ENCODE results near the gene EPB41L5.
"Not testable (repeated sequence)": the region's sequence is repeated elsewhere in the genome, so short reads cannot be mapped to it uniquely, and the experiment has no call there.

EPB41L5 gene

DNA sequence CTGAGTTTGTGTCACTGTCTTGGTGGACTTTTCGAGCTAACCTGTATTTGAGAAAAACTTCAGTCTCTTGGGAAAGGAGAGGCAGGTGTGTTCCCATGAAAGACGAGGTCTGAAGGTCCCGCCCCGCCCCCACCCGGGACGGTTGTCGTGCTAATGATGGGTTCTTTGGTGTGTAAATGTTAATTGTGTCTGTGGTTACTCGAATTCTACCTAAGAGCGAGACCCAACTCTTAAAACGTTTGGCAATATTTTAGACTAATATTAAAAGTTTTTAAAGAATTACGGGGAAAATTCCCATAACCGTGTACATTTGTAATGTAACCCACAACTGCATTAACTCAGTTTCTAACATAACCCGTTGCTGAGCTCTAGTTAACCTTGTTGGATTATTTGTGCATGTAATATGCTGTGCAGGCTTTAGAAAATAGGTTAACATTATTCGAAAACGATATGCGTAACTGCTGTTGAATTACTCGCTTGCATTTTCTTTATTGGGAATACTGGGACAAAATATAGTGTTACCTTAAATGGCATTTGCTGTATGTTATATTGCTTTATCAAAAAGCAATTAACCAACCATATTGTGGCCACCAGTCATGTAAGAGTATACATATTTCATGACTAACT lies 833 bp downstream of the EPB41L5 start:
- Histone ChIP-seq H3K4me1 (ENCODE audit: control insufficient read depth, insufficient read depth, low read length) (peaks cover 16% of the 10 kb centered on the region), H3K9me3 (ENCODE audit: control insufficient read depth, low read length) (no peaks in the 10 kb centered on the region), H3K27me3 (replicated peaks; ENCODE audit: control insufficient read depth, insufficient read depth, low read length) (no peaks in the 10 kb centered on the region), H3K4me3 (ENCODE audit: low read length) (peak overlapping the region; percentile 93), H3K9ac (ENCODE audit: low read length) (peak overlapping the region; percentile 85), H3K36me3 (ENCODE audit: control insufficient read depth, insufficient read depth, low read length, severe bottlenecking) (no peaks in the 10 kb centered on the region)
- DNase-seq (ENCODE audit: low read depth), result no peak

DNA sequence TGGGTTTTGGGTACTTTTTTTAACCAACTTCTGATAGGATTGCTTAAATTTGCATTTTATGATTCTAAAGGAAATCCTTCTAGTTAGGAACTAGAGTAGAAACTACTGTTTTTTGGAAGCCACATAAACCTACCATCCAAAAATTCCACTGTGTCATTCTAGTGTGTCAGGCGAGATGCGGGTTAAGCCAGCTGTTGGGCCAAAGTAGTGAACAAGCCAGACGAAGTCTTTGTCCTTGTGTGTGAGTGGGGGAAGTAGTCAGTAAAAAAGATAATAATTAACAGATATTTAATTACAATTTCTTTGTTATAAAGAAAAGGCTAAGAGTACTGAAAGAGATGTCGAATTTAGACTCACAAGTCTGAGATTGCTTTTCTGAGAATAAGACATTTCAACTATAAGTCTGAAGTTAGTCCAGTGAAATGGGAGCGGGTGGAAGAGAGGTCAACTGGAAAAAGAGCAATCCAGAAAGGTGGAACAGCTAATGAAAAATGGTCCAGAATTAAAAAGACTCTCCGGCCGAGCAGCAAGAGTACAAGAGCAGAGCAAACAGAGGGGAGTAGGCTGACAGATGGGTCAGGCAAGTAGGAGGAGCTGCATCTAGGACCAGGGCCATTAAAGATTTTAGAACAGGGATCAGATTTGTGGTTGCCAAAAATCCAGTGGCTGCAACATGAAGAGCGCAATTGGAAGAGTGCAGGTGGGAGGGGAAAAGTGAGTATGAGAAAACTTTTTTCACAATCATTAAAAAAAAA lies 1.5 kb downstream of the EPB41L5 start:
- Histone ChIP-seq H3K9ac (ENCODE audit: low read length) (peak overlapping the region; percentile 16), H3K4me3 (ENCODE audit: low read length) (peak overlapping the region; percentile 93), H3K27me3 (replicated peaks; ENCODE audit: control insufficient read depth, insufficient read depth, low read length) (no peaks in the 10 kb centered on the region), H3K4me1 (ENCODE audit: control insufficient read depth, insufficient read depth, low read length) (peaks cover 16% of the 10 kb centered on the region), H3K9me3 (ENCODE audit: control insufficient read depth, low read length) (no peaks in the 10 kb centered on the region), H3K36me3 (ENCODE audit: control insufficient read depth, insufficient read depth, low read length, severe bottlenecking) (no peaks in the 10 kb centered on the region)
- DNase-seq (ENCODE audit: low read depth), result peak; percentile 7

DNA sequence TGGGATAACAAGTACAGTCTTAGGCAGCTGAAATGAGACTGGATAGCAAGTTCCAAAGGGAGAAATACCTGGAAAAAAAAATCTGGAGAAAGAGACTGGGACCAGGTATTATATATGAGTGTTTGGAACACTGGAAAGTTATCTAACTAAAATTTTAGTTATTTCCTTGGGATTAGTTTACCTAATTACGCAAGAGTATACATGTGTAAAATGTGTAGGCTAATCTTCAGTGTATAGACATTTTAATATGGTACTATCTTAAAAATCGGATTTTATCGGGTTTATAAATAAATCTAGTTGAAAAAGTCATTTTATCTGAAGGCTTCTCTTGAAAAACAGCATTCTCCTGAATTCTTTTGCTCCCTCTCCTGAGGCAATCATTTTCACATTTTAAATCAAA lies 3.9 kb downstream of the EPB41L5 start:
- no peak overlapping the region for H3K4me3 ChIP-seq (ENCODE audit: low read length)

DNA sequence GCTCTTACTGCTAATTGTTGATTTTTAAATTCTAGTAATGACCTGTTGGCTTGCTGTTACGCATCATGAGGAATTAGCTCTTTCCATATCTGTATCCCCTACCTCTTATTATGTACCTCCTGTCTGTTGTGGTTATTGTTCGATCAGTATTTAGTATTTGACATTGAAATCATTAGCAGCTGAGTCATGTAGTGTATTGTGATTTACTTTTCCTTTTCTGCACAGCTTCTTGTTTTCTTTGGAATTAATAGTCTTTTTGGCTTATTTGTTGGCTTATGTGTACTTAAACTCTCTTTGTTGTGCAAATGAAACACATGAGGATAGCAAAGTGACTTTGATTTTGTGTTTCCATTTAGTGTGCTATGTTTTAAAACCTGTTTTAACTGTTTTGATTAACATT lies 4.3 kb downstream of the EPB41L5 start:
- no peaks in the 10 kb centered on the region for H3K36me3 ChIP-seq (ENCODE audit: control insufficient read depth, insufficient read depth, low read length, severe bottlenecking)
- no peak overlapping the region for H3K9ac ChIP-seq (ENCODE audit: low read length)
- H3K27me3 ChIP-seq (replicated peaks; ENCODE audit: control insufficient read depth, insufficient read depth, low read length), result no peaks in the 10 kb centered on the region
- no peaks in the 10 kb centered on the region for H3K9me3 ChIP-seq (ENCODE audit: control insufficient read depth, low read length)
- peaks cover 13% of the 10 kb centered on the region for H3K4me1 ChIP-seq (ENCODE audit: control insufficient read depth, insufficient read depth, low read length)
- peak; percentile 5 for DNase-seq (ENCODE audit: low read depth)
- no peak overlapping the region for H3K4me3 ChIP-seq (ENCODE audit: low read length)

More for the DNA sequence above, 3.9 kb downstream of the EPB41L5 start:
- peaks cover 16% of the 10 kb centered on the region for H3K4me1 ChIP-seq (ENCODE audit: control insufficient read depth, insufficient read depth, low read length)
- H3K36me3 ChIP-seq (ENCODE audit: control insufficient read depth, insufficient read depth, low read length, severe bottlenecking), result no peaks in the 10 kb centered on the region
- DNase-seq (ENCODE audit: low read depth), result no peak
- H3K9ac ChIP-seq (ENCODE audit: low read length), result no peak overlapping the region
- no peaks in the 10 kb centered on the region for H3K9me3 ChIP-seq (ENCODE audit: control insufficient read depth, low read length)
- no peaks in the 10 kb centered on the region for H3K27me3 ChIP-seq (replicated peaks; ENCODE audit: control insufficient read depth, insufficient read depth, low read length)

DNA sequence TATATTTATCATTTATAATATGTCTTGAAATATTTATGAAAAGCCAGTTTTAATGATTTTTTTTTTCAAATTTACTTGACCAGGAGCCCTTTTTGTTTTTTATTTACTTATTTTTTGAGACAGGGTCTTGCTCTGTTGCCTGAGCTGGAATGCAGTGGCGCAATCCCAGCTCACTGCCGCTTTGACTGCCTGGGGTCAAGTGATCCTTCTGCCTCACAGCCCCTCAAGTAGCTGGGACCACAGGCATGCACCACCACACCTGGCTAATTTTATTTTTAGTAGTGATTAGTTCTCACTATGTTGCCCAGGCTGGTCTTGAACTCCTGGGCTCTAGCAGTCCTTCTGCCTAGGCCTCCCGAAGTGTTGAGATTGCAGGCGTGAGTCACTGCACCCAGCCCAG lies 5.7 kb downstream of the EPB41L5 start:
- H3K4me3 ChIP-seq (ENCODE audit: low read length), result no peak overlapping the region
- DNase-seq (ENCODE audit: low read depth), result no peak
- no peak overlapping the region for H3K9ac ChIP-seq (ENCODE audit: low read length)
- no peaks in the 10 kb centered on the region for H3K9me3 ChIP-seq (ENCODE audit: control insufficient read depth, low read length)
- H3K4me1 ChIP-seq (ENCODE audit: control insufficient read depth, insufficient read depth, low read length), result peaks cover 11% of the 10 kb centered on the region
- no peaks in the 10 kb centered on the region for H3K36me3 ChIP-seq (ENCODE audit: control insufficient read depth, insufficient read depth, low read length, severe bottlenecking)
- no peaks in the 10 kb centered on the region for H3K27me3 ChIP-seq (replicated peaks; ENCODE audit: control insufficient read depth, insufficient read depth, low read length)

DNA sequence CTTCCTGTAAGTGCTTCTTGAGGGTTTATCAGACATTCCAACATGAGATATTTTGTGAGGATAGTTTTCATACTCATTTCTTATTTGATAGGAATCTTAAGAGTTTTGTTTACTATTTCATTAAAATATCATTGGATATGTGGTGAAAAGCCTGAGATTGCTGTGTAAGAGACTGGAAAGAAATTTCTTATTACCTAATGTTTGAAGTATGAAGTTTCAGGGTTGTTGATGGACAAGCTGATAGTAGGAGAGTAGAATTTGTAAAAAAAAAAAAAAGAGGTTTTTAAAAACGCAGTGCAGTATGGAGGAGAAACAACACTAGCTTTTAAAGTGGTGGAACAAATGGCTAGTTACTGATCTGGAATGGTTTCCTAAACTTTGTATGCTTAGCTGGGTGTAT lies 7.7 kb downstream of the EPB41L5 start:
- H3K36me3 ChIP-seq (ENCODE audit: control insufficient read depth, insufficient read depth, low read length, severe bottlenecking), result no peaks in the 10 kb centered on the region
- H3K27me3 ChIP-seq (replicated peaks; ENCODE audit: control insufficient read depth, insufficient read depth, low read length), result no peaks in the 10 kb centered on the region
- DNase-seq (ENCODE audit: low read depth), result peak; percentile 46
- no peaks in the 10 kb centered on the region for H3K4me1 ChIP-seq (ENCODE audit: control insufficient read depth, insufficient read depth, low read length)
- no peak overlapping the region for H3K4me3 ChIP-seq (ENCODE audit: low read length)
- H3K9me3 ChIP-seq (ENCODE audit: control insufficient read depth, low read length), result no peaks in the 10 kb centered on the region
- no peak overlapping the region for H3K9ac ChIP-seq (ENCODE audit: low read length)

DNA sequence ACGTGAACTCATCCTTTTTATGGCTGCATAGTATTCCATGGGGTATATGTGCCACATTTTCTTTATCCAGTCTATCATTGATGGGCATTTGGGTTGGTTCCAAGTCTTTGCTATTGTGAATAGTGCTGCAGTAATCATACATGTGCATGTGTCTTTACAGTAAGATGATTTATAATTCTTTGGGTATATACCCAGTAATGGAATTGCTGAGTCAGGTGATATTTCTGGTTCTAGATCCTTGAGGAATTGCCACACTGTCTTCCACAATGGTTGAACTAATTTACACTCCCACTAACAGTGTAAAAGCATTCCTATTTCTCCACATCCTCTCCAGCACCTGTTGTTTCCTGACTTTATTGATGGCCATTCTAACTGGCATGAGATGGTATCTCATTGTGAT lies 9.6 kb downstream of the EPB41L5 start:
- not testable (repeated sequence) for H3K9ac ChIP-seq (ENCODE audit: low read length); H3K4me1 ChIP-seq (ENCODE audit: control insufficient read depth, insufficient read depth, low read length); H3K4me3 ChIP-seq (ENCODE audit: low read length); DNase-seq (ENCODE audit: low read depth); H3K36me3 ChIP-seq (ENCODE audit: control insufficient read depth, insufficient read depth, low read length, severe bottlenecking); H3K9me3 ChIP-seq (ENCODE audit: control insufficient read depth, low read length); H3K27me3 ChIP-seq (replicated peaks; ENCODE audit: control insufficient read depth, insufficient read depth, low read length)

DNA sequence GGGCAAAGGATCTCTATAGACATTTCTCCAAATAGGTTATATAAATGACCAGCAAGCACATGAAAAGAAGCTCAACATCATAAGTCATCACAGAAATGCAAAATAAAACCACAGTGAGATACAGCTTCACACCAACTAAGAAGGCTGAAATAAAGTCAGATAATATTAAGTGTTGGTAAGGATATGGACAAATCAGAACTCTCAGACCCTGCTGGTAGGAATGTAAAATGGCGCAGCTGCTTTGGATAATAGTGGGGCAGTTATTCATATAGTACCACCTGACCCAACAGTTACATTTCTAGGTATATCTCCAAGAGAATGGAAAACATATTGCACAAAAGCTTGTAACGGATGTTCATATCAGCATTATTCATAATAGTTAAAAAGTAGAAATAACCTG lies 14.0 kb downstream of the EPB41L5 start:
- no peak for DNase-seq (ENCODE audit: low read depth)
- Histone ChIP-seq H3K27me3 (replicated peaks; ENCODE audit: control insufficient read depth, insufficient read depth, low read length) (no peaks in the 10 kb centered on the region), H3K9ac (ENCODE audit: low read length) (no peak overlapping the region), H3K4me3 (ENCODE audit: low read length) (no peak overlapping the region), H3K4me1 (ENCODE audit: control insufficient read depth, insufficient read depth, low read length) (no peaks in the 10 kb centered on the region), H3K9me3 (ENCODE audit: control insufficient read depth, low read length) (no peaks in the 10 kb centered on the region), H3K36me3 (ENCODE audit: control insufficient read depth, insufficient read depth, low read length, severe bottlenecking) (no peaks in the 10 kb centered on the region)

DNA sequence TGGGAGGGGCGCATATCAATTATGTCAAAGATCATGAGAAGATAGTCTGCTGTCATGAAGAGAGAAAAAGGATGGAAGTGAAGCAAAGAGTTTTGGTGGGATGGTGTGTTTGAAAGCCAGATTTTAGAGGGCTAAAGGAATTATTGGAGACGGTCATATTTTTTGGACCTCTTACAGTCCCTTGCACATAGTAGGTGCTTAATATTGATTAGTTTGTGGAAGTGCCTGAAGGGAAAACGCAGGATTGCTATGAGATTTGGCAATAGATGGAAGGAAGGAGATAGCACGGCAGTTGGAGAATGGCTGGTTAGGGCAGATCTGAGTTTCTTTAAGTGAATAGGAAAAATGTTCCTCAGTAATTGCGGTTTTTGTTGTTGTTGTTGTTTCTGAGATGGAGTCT lies 15.9 kb downstream of the EPB41L5 start:
- no peak overlapping the region for H3K9ac ChIP-seq (ENCODE audit: low read length)
- H3K27me3 ChIP-seq (replicated peaks; ENCODE audit: control insufficient read depth, insufficient read depth, low read length), result no peaks in the 10 kb centered on the region
- no peaks in the 10 kb centered on the region for H3K9me3 ChIP-seq (ENCODE audit: control insufficient read depth, low read length)
- no peak for DNase-seq (ENCODE audit: low read depth)
- no peak overlapping the region for H3K4me3 ChIP-seq (ENCODE audit: low read length)
- no peaks in the 10 kb centered on the region for H3K36me3 ChIP-seq (ENCODE audit: control insufficient read depth, insufficient read depth, low read length, severe bottlenecking)
- no peaks in the 10 kb centered on the region for H3K4me1 ChIP-seq (ENCODE audit: control insufficient read depth, insufficient read depth, low read length)

DNA sequence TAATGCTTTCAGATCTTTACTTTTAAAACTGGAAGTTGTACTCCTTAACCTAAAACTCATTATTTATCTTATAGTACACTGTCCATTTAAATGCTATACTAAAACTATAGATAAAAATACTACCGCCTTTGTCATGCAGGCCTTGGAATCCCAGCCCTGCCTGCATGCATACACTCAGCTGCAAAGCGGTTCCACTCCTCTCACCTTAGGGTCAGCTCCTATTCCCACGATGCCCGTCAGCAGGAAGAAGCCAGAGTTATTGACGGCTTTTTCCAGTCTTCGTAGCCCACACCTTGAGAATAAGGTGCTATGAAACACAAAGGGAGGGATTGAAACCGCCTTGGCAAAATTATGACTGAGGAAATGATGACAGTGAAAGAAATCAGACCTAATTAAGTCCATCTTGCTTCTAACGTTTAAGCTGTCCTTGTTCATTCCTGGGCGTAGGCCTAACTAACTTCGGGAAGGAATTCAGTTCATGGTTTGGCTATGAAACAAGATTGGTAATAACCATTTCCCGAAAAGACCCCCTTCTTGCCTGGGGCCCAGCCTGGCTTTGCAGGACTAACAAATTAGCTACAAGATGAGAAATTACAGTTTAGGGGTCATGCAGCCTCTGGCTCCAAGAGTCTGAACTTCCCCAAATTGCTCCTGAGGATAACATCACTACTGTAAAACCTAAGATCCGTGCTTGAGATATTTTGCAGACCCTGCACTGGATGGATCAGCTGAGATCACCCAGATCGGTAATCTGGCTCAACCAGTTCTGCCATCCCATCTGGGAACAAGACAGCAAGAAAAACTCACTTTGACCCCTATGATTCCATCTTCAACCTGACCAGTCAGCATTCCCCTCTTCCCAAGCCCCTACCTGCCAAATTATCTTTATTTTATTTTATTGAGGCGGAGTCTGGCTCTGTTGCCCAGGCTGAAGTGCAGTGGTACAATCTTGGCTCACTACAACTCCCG lies 17.1 kb downstream of the EPB41L5 start:
- Histone ChIP-seq H3K36me3 (ENCODE audit: control insufficient read depth, insufficient read depth, low read length, severe bottlenecking) (no peaks in the 10 kb centered on the region), H3K4me3 (ENCODE audit: low read length) (no peak overlapping the region), H3K9ac (ENCODE audit: low read length) (no peak overlapping the region), H3K9me3 (ENCODE audit: control insufficient read depth, low read length) (no peaks in the 10 kb centered on the region), H3K4me1 (ENCODE audit: control insufficient read depth, insufficient read depth, low read length) (no peaks in the 10 kb centered on the region), H3K27me3 (replicated peaks; ENCODE audit: control insufficient read depth, insufficient read depth, low read length) (no peaks in the 10 kb centered on the region)
- DNase-seq (ENCODE audit: low read depth), result no peak

DNA sequence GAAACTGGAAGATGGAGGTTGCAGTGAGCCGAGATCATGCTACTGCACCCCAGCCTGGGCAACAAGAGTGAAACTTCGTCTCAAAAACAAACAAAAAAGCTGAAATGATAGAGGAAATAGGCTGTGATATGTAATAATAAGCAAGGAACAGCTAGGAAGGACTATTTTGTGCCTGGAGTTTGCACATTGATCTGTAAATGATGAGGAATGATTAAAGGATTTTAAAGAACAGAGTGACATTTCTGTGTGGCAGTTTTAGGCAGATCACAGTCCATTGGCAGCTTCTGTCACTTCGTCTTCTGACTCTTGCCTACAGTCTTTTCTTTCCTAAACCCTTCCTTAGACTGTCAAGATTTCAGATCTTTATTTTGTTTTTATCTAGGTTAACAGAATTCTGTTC lies 19.4 kb downstream of the EPB41L5 start:
- no peaks in the 10 kb centered on the region for H3K36me3 ChIP-seq (ENCODE audit: control insufficient read depth, insufficient read depth, low read length, severe bottlenecking)
- H3K27me3 ChIP-seq (replicated peaks; ENCODE audit: control insufficient read depth, insufficient read depth, low read length), result no peaks in the 10 kb centered on the region
- no peak overlapping the region for H3K9ac ChIP-seq (ENCODE audit: low read length)
- H3K4me3 ChIP-seq (ENCODE audit: low read length), result no peak overlapping the region
- no peaks in the 10 kb centered on the region for H3K9me3 ChIP-seq (ENCODE audit: control insufficient read depth, low read length)
- H3K4me1 ChIP-seq (ENCODE audit: control insufficient read depth, insufficient read depth, low read length), result peaks cover 7% of the 10 kb centered on the region
- DNase-seq (ENCODE audit: low read depth), result no peak

Measured in adipocyte (in vitro differentiated cells).